Parathyroid adenoma (tissue), 2 donors: ENCODE measurements around the gene AP4M1.

ENCODE experiments used
- H2AFZ ChIP-seq: fragments of 300-600 bp; sonication (generic); one replicate; pipeline ENCODE4 v1.7.0; 2017; ENCODE audit warnings: antibody characterized with exemption, mild to moderate bottlenecking
- H3K27ac ChIP-seq: fragments of 300-600 bp; sonication (generic); one replicate; pipeline ENCODE4 v1.7.0; 2017
- H3K27me3 ChIP-seq: fragments of 300-600 bp; sonication (generic); one replicate; pipeline ENCODE4 v1.7.0; 2017; ENCODE audit warnings: low read length; ENCODE audit not compliant: control insufficient read depth, insufficient read depth
- H3K36me3 ChIP-seq: fragments of 300-600 bp; sonication (generic); one replicate; pipeline ENCODE4 v1.7.0; 2017; ENCODE audit warnings: low read length; ENCODE audit not compliant: control insufficient read depth, insufficient read depth
- H3K4me1 ChIP-seq: fragments of 300-600 bp; sonication (generic); one replicate; pipeline ENCODE4 v1.7.0; 2017; ENCODE audit warnings: control low read depth
- H3K4me2 ChIP-seq: fragments of 300-600 bp; sonication (generic); one replicate; pipeline ENCODE4 v1.7.0; 2017; ENCODE audit warnings: low read length
- H3K4me3 ChIP-seq: fragments of 300-600 bp; sonication (generic); one replicate; pipeline ENCODE4 v1.7.0; 2017; ENCODE audit warnings: low read depth, low read length
- H3K79me2 ChIP-seq: fragments of 300-600 bp; sonication (generic); one replicate; pipeline ENCODE4 v1.7.0; 2017; ENCODE audit warnings: control low read depth
- H3K9ac ChIP-seq: fragments of 300-600 bp; sonication (generic); one replicate; pipeline ENCODE4 v1.7.0; 2017; ENCODE audit warnings: mild to moderate bottlenecking
- H3K9me3 ChIP-seq: fragments of 300-600 bp; sonication (generic); one replicate; pipeline ENCODE4 v1.7.0; 2017; ENCODE audit warnings: low read length; ENCODE audit not compliant: control insufficient read depth
- CTCF ChIP-seq: fragments of 300-600 bp; sonication (generic); IDR thresholded peaks from one replicate; pipeline ENCODE4 v1.7.0; 2017; ENCODE audit warnings: antibody characterized with exemption, mild to moderate bottlenecking
- donor health status: primary hyperparathyroidism.

The AP4M1 gene

GRCh38 chr7:100066953-100067352 is 34.5 kb upstream of the AP4M1 start:
- H3K36me3 ChIP-seq: peaks cover 5% of the 10 kb centered on the region
- no peak overlapping the region for H3K27ac ChIP-seq

GRCh38 chr7:100069991-100070390 is 31.5 kb upstream of the AP4M1 start:
- Histone ChIP-seq H3K79me2 (no peaks in the 10 kb centered on the region), H3K9me3 (no peaks in the 10 kb centered on the region), H3K36me3 (peaks cover 9% of the 10 kb centered on the region), H2AFZ (no peak overlapping the region), H3K9ac (no peak overlapping the region), H3K27me3 (no peaks in the 10 kb centered on the region), H3K4me1 (no peaks in the 10 kb centered on the region), H3K4me2 (no peak overlapping the region), H3K4me3 (no peak overlapping the region), H3K27ac (no peak overlapping the region)
- TF ChIP-seq CTCF: no peak

More at GRCh38 chr7:100066953-100067352, 34.5 kb upstream of the AP4M1 start:
- Histone ChIP-seq H3K4me3 (no peak overlapping the region), H2AFZ (no peak overlapping the region), H3K4me1 (no peaks in the 10 kb centered on the region), H3K79me2 (no peaks in the 10 kb centered on the region), H3K4me2 (no peak overlapping the region), H3K9me3 (no peaks in the 10 kb centered on the region), H3K9ac (no peak overlapping the region), H3K27me3 (no peaks in the 10 kb centered on the region)
- no peak for TF ChIP-seq CTCF

GRCh38 chr7:100071018-100071723 is 30.3 kb upstream of the AP4M1 start:
- no peak for TF ChIP-seq CTCF
- Histone ChIP-seq H3K36me3 (peaks cover 9% of the 10 kb centered on the region), H3K4me2 (no peak overlapping the region), H3K79me2 (no peaks in the 10 kb centered on the region), H3K4me3 (no peak overlapping the region), H2AFZ (no peak overlapping the region), H3K27me3 (no peaks in the 10 kb centered on the region), H3K27ac (no peak overlapping the region), H3K4me1 (no peaks in the 10 kb centered on the region), H3K9ac (no peak overlapping the region), H3K9me3 (no peaks in the 10 kb centered on the region)

- H3K9ac ChIP-seq: no peak overlapping the region
- no peak for TF ChIP-seq CTCF
Measured at GRCh38 chr7:100072462-100072861, 29.0 kb upstream of the AP4M1 start.

GRCh38 chr7:100074841-100075240 is 26.6 kb upstream of the AP4M1 start:
- Histone ChIP-seq H3K4me1 (no peaks in the 10 kb centered on the region), H3K4me3 (no peak overlapping the region), H2AFZ (no peak overlapping the region), H3K9ac (no peak overlapping the region), H3K9me3 (no peaks in the 10 kb centered on the region), H3K27me3 (no peaks in the 10 kb centered on the region), H3K36me3 (peaks cover 9% of the 10 kb centered on the region), H3K4me2 (no peak overlapping the region), H3K79me2 (peaks cover 7% of the 10 kb centered on the region), H3K27ac (no peak overlapping the region)
- no peak for TF ChIP-seq CTCF

More at GRCh38 chr7:100072462-100072861, 29.0 kb upstream of the AP4M1 start:
- Histone ChIP-seq H3K4me3 (no peak overlapping the region), H3K27ac (no peak overlapping the region), H3K9me3 (no peaks in the 10 kb centered on the region), H3K4me2 (no peak overlapping the region), H3K79me2 (no peaks in the 10 kb centered on the region), H3K27me3 (no peaks in the 10 kb centered on the region), H3K36me3 (peaks cover 9% of the 10 kb centered on the region), H2AFZ (no peak overlapping the region), H3K4me1 (no peaks in the 10 kb centered on the region)
